HTERT RPE-1 (cell line): ENCODE results near the gene KHNYN.
"Not testable (repeated sequence)": the region's sequence is repeated elsewhere in the genome, so short reads cannot be mapped to it uniquely, and the experiment has no call there.

Source experiments
- in situ Hi-C: fragments of 300-500 bp; cut with MboI; formaldehyde crosslinking; loops from 4 replicates; pipeline ENCODE4 v1.14.3; 2020; ENCODE audit warnings: low sequenced_read_pairs

Gene KHNYN

GRCh38 chr14:24465805-24466204, 36.1 kb downstream of the KHNYN start:
- in situ Hi-C loops, result no loop called here

- in situ Hi-C loops, result not testable (repeated sequence)
Measured at GRCh38 chr14:24470450-24470849, 40.7 kb downstream of the KHNYN start.

GRCh38 chr14:24473211-24473610, 43.5 kb downstream of the KHNYN start:
- in situ Hi-C loops, result no loop called here

GRCh38 chr14:24475261-24475660, 45.5 kb downstream of the KHNYN start:
- in situ Hi-C loops, result no loop called here

- in situ Hi-C loops, result not testable (repeated sequence)
Measured at GRCh38 chr14:24479999-24480398, 50.2 kb downstream of the KHNYN start.

GRCh38 chr14:24481622-24482324, 52.0 kb downstream of the KHNYN start:
- in situ Hi-C loops, result no loop called here

- in situ Hi-C loops, result not testable (repeated sequence)
Measured at GRCh38 chr14:24482699-24483303, 53.0 kb downstream of the KHNYN start.

GRCh38 chr14:24483604-24484252, 54.0 kb downstream of the KHNYN start:
- in situ Hi-C loops, result no loop called here
